SIG-M5 treated with dmso at 0.1 percent for 504 hours (cell line): ENCODE measurements around the gene PPM1L.
A peak's percentile ranks its signal among the peaks of the same experiment; 100 is the strongest.

Source experiments
- DNase-seq: peaks from one replicate; lab custom pipeline; 2025; ENCODE audit not compliant: unreplicated experiment; lab: John Stamatoyannopoulos, UW

The PPM1L gene

DNA sequence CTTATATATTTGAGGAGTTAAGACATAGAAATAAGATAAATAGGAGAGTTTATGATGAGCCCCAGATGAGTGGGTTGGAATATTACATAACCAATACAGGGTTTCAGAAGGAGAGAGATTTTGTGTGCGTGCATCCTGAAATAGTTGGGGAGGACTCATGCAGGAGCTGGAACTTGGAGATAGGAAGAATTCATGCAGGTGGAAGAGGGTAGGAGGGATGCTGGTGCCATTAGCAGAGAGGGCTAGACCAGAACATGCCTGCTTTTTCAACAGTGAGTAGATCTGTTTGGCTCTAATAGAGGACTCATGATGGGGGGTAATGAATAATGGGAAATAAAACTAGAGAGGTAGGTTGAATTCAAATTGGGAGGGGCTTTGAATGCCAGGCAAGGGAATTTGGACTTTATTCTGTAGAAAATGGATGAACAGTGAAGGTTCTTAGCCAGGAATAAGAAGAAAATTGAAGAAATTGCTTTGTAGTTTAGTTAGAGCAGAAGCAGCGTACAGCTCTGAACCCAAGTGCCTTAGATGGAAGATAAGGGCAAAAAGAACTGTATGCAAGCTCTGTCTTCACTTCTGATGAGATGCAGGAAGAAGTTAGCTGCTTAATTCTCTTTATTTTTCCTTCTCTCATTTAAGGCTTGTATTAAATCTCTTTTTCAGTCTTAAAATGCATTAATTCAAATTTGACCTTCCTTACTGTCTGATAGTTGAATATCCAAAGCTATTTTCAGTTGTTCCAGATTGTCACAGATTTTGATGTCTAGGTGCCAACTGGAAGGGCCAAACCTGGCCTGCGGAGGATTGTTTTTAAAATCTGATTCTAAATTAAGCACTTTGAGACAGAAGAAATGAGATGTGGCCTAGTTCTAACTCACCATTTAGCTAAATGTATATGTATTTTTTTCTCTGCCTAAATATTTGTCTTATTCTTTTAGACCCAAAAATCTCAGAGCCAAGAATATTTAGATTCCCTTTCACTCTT is 86.3 kb downstream of the PPM1L start:
- DNase-seq = no peak

DNA sequence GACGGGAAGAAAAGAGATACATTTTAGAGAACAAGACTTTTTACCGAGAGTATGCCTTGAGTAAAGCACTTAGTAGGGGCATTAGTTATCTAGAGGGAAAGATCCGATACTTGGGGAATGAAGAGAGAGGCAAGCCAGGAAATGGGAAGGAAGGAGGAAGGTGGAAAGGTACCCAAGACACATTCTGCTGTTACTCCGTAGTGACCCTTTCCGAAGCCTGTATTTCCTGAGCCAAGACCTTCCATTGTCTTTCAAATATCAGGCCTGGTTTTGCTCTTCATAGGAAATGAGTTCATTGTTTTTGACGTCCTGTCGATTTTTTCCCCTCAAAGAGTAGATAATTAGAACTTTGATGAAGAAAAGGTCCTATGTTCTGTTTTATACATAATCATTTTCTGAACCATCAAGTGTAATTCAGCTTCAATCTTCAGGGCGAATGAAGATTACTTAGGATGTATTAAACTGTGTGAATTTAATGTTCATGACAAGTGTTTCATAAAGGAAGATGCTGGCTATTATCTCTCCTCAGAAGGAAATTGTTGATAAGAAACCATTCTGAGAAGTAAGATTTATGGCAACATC is 95.7 kb downstream of the PPM1L start:
- no peak for DNase-seq

DNA sequence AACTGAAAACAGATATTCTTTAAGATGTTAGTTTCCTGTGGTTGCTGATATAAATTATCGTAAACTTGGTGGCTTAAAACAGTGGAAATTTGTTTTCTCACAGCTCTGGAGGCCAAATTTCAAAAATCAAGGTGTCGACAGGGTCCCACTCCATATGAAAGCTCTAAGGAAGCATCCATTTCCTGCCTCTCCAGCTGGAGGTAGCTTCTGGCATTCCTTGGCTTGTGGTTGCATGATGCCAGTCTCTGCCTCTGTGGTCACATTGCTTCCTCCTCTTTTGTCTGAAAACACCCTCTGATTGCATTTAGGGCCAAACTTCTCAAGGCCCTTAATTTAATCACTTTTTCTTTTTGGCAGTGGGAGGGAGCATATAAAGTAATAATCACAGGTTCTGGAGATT is 96.8 kb downstream of the PPM1L start:
- DNase-seq = no peak

DNA sequence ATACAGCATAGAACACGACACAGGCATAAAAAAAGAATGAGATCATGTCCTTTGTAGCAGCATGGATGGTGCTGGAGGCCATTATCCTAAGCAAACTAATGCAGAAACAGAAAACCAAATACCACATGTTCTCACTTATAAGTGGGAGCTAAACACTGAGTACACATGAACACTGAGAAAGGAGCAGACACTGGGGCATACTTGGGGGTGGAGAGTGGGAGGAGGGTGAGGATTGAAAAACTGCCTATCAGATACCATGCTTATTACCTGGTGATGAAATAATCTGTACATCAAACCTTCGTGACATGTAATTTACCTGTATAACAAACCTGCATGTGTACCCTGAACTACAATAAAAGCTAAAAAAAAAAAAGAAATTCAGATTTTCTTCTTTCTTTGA is 100.4 kb downstream of the PPM1L start:
- no peak for DNase-seq

DNA sequence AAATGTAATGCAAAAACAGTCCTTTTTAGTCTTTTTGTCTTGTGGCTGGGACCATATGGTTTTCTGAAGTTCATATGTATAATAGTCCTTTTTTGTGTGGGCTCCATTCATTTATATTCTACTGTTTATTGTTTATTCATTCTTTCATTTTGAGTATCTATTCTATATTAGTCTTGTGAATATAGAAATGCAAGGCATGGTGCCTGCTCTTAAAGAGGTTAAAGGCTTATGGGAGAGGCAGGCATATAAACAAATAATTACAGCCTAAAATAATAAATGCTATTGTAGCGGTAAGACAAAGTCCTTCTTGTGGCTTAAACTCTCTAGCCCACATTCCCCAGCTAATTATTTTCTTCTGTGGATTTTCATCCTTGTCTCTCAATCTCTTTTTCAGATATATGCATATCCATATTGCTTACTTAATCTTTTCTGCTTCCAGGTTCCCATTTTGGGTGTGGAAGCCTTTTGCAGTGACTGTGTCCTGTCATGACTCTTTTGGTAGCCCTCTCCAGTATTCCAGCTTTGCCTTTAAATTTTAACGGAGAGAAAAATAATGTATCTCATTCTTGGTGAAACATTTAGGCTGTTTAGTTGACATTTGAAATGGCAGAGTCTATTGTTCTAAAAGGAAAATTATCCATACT is 101.6 kb downstream of the PPM1L start:
- DNase-seq = no peak

DNA sequence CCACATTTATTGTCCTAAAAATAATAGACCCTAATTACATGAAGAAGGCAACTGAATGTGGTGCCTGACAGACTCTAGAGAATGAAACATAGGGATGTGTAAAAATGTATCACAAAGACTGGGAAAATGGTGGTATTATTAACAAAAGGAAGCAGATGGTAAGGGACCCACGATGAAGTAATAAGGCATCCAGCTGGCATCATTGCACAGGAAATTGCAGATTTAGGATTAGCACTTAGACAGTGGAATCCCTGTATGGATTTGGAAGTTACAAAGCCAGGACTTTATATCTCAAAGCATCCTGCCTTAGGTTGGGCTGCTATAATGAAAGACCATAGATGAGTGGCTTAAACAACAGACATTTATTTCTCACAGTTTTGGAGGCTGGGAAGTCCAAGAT is 104.3 kb downstream of the PPM1L start:
- DNase-seq = no peak

DNA sequence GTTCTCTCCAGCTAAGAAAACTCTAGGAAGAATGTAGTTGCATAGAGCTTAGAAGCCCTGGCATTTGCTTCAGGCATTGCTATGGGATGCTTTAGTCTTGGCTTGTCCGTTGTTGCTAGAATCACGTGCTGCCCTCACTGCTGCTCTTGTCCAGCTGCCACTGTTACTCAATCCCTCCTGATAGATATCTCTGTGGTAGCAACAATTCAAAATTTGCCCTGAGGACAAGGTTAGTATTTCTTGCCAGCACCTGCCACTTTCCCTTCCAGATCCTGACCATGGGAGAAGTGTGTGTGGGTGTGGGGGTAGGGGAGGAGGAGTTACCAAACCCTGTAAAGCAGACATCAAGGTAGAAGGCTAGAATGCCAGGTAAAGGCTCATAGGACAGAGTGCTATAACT is 113.8 kb downstream of the PPM1L start:
- DNase-seq = no peak

DNA sequence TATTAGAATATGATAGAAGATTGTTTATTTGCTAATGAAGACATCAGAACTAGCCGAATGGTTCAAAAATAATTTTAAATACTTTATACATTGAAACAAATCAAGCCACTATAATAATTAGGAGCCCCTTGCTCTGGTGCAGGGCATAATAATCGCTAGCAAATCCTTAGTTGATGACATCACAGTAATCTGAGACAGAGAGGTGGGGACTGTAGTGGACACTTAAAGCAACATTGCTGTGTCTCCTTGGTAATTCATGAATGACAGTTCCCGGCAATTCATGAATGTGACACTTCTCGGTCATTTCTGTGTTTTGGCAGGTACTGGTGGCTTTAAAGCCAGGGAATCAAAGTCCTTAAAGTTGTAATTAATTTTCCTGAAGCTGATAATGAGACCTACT is 114.3 kb downstream of the PPM1L start:
- no peak for DNase-seq

DNA sequence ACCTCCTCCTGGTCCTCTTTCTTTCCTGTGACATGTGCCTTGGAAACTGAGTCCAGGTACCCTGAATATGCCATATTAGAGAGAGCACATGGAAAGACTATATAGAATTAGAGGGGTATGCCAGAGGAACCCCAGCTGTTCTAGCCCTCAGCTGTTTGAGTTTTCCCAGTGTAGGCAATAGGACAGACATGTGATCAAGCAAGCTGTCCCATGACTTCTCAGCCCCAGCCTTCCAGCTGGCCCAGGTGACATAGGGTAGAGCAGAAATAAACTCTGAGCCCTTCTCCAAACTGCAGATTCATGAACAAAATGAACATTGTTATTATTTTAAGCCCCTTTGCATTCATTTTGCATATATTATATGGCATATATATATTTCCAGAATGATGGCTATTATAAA is 118.7 kb downstream of the PPM1L start:
- DNase-seq = no peak

DNA sequence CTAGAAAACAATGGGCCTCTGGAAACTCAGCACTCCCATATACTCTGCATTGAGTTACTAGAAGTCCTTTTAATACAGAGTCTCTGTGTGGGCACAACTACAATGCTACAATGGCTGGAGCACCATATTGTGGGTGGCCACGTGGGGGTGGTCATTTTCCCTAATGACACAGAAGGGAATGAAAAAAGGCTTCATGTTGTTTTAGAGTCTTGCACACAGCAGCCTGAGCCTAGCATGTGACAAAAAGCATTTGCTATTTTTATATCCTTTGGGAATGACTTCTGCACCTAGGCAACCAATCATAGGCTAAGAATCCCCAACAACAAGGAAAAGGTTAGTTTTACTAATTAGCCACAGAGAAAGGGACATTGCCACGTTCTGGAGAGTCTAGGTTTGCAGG is 120.6 kb downstream of the PPM1L start:
- DNase-seq = no peak

DNA sequence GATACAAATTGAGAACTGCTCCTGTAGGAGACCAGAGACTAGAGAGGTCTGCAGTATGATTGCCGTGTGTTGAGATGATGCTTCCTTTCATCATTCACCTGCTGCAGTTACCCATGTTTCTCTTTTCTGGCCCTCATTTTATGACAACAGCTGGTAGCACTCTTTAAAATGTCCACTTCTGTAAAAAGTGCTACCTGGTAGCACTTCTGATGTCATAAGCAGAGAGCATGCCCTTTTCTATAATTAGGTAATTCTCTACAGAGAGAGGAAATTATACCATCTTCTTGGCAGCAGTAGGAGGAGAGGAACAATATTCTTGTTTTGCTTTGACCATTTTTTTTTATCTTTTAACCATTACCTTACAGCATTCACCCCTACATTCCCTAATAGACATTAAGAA is 123.8 kb downstream of the PPM1L start:
- peak; percentile 21 for DNase-seq

DNA sequence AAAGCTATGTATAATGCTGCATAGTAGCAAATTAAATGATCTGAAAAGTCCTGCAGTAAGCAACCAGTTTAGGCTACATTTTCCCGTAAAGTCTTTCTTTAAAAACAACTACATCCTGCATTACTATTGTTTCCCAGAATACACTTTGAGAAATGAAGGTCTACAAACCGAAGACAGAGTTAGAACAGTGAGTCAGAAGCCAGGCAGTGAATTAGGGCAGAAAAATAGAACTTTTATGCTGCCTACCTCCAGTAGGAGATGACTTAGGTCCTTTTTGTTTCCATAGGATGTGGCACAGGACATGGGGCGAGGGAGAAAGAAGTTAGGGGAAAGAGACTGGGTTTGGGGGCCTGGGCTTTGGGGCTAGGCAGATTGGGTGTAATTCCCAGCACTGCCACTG is 127.3 kb downstream of the PPM1L start:
- DNase-seq = no peak

DNA sequence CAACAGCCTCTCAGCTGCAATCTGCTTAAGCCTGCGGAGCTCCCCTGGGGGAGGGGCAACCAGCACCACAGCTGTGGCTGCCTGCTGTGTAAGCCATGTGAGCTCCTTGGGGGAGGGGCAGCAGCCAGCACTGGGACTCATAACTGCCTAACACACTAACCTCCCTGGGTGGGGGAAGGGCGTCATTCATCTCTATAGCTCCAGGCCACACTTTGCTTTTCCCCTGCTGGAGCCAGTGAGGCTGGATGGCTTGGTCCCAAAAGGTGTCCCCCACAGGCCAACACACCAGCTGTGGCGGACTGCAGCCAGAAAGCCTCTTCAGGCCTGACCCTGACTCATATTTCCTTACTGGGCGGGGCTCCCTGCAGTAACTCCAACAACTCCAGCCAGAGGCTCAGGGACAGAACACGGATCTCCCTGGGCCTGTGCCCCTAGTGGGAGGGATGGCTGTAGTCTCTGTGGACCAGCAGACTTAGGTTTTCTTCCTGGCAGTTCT is 129.8 kb downstream of the PPM1L start:
- no peak for DNase-seq

DNA sequence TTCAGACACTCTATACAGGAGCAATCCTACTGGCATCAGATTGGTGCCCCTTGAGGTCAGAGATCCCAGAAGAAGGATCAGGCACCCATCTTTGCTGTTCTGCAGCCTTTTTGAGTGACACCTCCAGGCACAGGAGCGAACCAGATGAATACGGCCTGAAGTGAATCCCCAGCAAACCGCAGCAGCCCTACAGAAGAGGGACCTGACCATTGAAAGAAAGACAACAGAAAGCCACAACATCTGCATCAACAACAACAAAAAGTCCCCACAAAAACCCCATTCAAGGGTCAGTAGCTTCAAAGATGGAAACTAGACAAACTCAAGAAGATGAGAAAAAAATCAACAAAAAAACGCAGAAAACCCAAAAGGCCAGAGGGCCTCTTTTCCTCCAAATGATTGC is 130.4 kb downstream of the PPM1L start:
- DNase-seq = no peak

DNA sequence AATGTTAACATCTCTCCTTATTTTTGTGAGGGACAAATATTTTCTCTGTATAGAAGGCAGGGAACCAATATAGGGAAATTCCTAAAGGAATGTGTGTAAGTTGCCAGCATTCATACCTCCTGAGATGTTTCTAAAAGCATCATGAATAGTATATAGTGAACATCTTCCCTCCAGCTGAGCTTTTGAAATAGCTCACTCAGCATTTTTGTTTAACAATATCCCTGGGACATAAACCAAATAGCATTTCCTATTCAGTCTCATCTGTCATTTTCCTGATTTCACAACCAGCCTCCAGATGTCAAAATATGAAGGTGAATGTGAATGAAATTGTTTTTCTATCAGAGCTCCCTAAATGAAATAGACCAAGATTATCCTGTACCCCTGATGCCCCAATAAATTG is 137.2 kb downstream of the PPM1L start:
- DNase-seq = no peak

DNA sequence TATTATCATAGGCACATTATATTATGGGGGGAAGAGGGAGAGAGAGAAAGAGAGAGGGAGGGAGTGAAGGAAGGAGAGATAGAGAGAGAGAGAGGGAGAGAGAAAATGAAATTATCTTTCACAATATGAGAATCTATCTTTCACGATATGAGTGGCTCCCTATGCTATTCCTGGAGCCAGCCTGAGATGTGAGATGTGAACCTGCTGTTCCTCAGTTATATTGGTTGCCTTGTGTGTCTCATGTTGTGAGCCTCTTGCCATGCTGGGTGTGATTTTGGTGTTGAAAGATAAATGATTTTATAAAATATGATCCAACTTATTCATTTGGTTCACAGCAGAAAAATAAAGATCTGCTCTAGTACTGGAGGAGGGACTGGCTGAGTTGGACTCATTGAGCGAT is 148.7 kb downstream of the PPM1L start:
- no peak for DNase-seq

DNA sequence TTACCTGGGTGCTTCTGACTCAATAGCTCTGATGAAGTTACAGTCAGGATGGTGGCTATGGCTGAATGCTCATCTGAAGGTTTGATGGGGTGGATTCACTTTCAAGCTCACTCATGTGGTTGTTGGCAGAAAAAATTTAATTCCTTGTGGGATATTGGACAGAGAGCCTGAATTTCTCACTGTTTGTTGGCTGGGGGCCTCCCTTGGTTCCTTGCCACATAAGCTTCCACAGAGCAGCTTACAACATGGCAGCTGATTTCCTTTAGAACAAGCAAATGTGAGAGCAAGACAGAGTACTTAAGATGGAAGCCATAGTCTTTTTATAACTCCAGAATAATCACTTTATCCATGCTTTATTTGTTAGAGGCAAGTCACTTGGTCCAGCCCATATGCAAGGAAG is 150.6 kb downstream of the PPM1L start:
- DNase-seq = no peak

DNA sequence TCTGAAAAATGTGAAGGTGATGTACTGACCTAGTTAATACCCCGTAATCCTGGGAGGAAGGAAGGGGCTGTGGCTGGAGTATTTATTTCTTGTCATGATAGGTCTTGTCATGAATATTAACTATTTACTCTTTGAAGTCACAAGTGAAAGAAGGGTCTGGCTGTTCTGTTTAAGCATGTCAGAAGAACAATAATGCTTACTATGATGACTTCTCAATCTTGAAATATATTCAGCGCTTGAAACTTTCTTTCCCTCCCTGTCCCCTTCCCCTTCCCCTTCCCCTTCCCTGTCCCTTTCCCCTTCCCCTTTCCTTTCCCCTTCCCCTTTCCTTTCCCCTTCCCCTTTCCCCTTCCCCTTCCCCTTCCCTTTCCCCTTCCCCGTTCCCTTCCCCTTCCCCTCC is 153.9 kb downstream of the PPM1L start:
- no peak for DNase-seq

DNA sequence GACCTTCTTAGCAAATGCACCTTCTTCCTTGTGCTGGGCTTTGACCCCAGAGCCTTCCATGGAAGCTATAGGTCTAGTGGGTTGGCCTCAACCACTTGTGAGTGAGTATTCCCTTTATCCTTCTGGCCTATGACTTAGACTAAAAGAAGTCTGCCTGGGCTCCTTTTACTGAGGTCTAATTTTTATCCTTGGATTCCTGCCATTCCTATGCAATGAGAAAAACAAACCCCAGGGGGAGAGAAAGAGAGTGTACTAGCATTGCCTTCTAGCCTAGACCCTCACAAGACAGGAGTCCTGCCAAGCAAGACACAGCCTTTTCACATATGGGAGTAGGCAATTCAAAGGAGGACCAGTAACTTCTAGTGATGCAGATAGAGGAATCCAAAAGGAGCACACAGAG is 155.4 kb downstream of the PPM1L start:
- no peak for DNase-seq

DNA sequence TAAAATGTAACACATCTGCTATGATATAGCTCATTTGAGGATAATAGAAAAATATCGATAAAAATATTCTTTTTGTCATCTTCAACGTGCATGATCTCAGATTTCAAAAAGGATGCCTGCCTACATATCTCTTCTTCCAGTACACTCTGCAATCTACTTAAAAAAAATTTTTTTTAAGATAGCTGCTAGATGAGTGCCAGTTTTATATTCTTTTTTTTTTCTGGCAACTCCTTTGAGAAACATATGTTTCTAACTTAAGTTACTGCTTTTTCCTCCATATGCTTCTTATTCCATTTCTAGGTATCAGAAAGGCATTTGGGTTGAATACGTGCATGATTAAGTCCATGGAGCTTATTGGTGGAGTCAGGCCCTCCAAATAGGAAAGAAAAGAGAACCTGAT is 160.4 kb downstream of the PPM1L start:
- DNase-seq = no peak

DNA sequence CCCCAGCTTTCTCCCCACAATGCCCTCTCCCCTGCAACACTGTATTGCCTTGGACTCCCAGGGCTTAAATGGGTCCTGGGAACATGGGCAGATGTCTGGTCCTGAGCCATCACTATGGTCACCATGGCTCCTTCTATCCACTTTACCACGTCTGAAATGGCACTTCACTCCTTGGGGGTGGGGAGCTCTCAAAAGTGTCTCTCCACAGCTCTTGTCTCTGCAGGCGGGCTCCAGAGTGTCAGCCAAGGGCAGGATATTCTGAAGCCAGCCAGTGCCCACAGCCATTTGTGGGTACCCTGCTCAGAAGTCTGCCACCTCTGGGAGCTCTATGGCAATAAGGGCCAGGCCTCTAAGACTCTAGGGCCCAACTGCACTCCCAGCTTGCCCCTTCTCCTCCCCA is 163.9 kb downstream of the PPM1L start:
- no peak for DNase-seq

DNA sequence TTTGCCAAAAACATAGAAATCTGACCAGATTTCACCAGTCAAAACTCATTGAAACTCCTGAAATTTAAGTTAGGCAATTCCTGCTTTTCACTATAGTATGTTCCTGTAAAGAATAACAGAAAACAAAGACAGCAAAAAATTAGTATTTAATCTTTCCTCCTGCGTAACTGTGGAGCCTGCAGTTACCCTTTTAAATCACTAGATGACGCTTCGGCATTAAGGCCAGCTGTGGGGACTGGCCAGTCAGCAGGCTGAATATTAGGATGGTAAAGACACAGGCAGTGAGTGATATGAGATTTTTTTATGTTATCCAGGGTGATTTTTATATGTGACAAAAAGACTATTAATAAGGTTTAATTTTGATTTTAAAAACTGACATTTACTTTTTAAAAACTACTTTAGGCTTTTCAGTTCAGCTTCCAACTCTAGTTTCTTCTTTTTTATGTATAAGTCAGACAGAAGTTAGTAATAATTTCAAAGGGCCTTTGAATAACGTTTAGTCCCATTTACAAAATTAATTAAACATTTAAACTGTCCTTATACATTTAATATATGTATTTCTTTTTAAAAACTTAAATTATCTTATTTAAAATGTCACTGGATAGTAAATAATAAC is 165.1 kb downstream of the PPM1L start:
- DNase-seq = peak; percentile 45
